Hepatocyte (in vitro differentiated cells): ENCODE measurements around the gene STK32A. TPM values are rescaled to one million over a fixed set of nuclear protein-coding genes. Genes with fewer than 3 reads are reported as not detected.

Experiments used
- DNase-seq: peaks from one replicate; pipeline ENCODE4 v3.0.0-alpha.2; 2016; ENCODE audit warnings: low spot score
- H2AFZ ChIP-seq: fragments of 200-600 bp; sonication (generic); 2 replicates; pipeline ENCODE4 v1.6.0; 2016; ENCODE audit warnings: antibody characterized with exemption, mild to moderate bottlenecking
- H3K27ac ChIP-seq: fragments of 200-600 bp; sonication (generic); 2 replicates; pipeline ENCODE4 v1.5.1; 2016; ENCODE audit warnings: mild to moderate bottlenecking
- H3K27me3 ChIP-seq: fragments of 200-600 bp; sonication (generic); 2 replicates; pipeline ENCODE4 v1.6.1; 2016
- H3K36me3 ChIP-seq: fragments of 200-600 bp; sonication (generic); replicated peaks from 2 replicates; pipeline ENCODE4 v1.5.1; 2016; ENCODE audit warnings: low read depth; ENCODE audit not compliant: insufficient read depth
- H3K4me1 ChIP-seq: fragments of 200-600 bp; sonication (generic); 2 replicates; pipeline ENCODE4 v1.5.1; 2016; ENCODE audit warnings: mild to moderate bottlenecking, moderate library complexity; ENCODE audit not compliant: insufficient read depth
- H3K4me2 ChIP-seq: fragments of 200-600 bp; sonication (generic); 2 replicates; pipeline ENCODE4 v1.6.0; 2016
- H3K4me3 ChIP-seq: fragments of 200-600 bp; sonication (generic); 2 replicates; pipeline ENCODE4 v1.5.1; 2016; ENCODE audit warnings: mild to moderate bottlenecking
- H3K79me2 ChIP-seq: fragments of 200-600 bp; sonication (generic); 2 replicates; pipeline ENCODE4 v1.6.0; 2017; ENCODE audit warnings: mild to moderate bottlenecking
- H3K9me2 ChIP-seq: fragments of 200-600 bp; sonication (generic); replicated peaks from 2 replicates; pipeline ENCODE4 v1.6.0; 2017; ENCODE audit warnings: mild to moderate bottlenecking; ENCODE audit not compliant: insufficient read depth
- H3K9me3 ChIP-seq: fragments of 200-600 bp; sonication (generic); 2 replicates; pipeline ENCODE4 v1.5.1; 2016; ENCODE audit warnings: low read depth, mild to moderate bottlenecking
- H4K20me1 ChIP-seq: fragments of 200-600 bp; sonication (generic); 2 replicates; pipeline ENCODE4 v1.6.0; 2016; ENCODE audit warnings: mild to moderate bottlenecking; ENCODE audit not compliant: insufficient read depth, poor library complexity, severe bottlenecking
- EZH2 ChIP-seq: fragments of 200-600 bp; sonication (generic); IDR thresholded peaks from 2 replicates; pipeline ENCODE4 v1.6.1; 2016; ENCODE audit warnings: antibody characterized with exemption, mild to moderate bottlenecking, borderline replicate concordance
- EZH2phosphoT487 ChIP-seq: fragments of 200-600 bp; sonication (generic); IDR thresholded peaks from one replicate; pipeline ENCODE4 v1.6.1; 2018; ENCODE audit warnings: antibody characterized with exemption, mild to moderate bottlenecking, low read depth, moderate library complexity; ENCODE audit not compliant: unreplicated experiment, severe bottlenecking
- WGBS: methylation state at CpG from one replicate; pipeline ENCODE4 v1.1.6; 2016; ENCODE audit warnings: low lambda C conversion rate; ENCODE audit errors: missing lambda C conversion rate; 5-methylcytosine and 5-hydroxymethylcytosine counted together
- polyA plus RNA-seq: library from polyadenylated mRNA; unstranded; fragments of >200 nt; fragmentation: Nextera tagmentation; extraction: Ambion mirVana; gene quantifications from 2 replicates; pipeline ENCODE4 v1.2.1, GENCODE V29; 2016
- total RNA-seq: library from RNA; depleted of rRNA; stranded (reverse); fragments of >200 nt; gene quantifications from 2 replicates; pipeline ENCODE4 v1.2.3, GENCODE V29; 2014
- TF ChIP-seq, protein P1 (sequence below): fragments of 200-600 bp; sonication (generic); IDR thresholded peaks from 2 replicates; pipeline ENCODE4 v1.5.1; 2016; ENCODE audit warnings: antibody characterized with exemption, mild to moderate bottlenecking; ENCODE audit not compliant: poor library complexity

Gene STK32A
- total and polyA plus RNA-seq, 2 experiments from 2014 or later, result 2.3 to 2.6 TPM

- WGBS, result 56% methylated on average over 2 of the region's 2 CpGs
Observed at GRCh38 chr5:147418613-147419012, 183.8 kb downstream of the STK32A start.

DNA sequence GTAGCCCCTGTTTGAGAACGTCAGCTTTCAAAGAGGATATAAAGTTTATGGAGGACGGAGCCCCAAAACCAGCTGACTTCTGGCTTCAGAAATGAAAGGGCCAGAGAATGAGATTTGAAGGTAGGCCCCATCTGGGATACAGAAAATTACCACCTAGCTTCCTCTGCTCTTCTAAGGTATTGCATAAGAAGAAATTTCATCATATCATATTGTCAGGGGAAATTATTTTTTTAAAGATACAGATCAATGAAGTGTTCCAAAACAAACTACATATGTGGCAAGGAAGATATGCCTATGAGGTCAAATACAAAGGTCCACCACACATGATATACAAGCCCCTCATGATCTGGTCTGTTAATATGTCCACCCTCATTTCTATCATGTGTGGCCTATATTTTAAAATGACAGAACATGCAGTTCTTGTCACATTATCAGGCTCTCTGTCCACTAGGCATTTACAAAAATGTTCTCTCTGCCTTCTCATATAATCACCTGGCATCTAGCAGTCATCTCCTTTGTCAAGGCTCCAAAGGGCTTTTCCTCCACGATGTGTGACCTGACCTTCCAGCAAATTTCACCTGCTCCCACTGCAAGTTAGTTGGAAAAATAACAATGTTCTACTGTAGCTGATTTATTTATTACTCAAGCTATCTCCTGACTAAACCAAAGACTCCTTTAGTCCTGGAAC lies 192.0 kb downstream of the STK32A start:
- no peaks in the 10 kb centered on the region for H3K27me3 ChIP-seq
- DNase-seq, result no peak
- H2AFZ ChIP-seq, result no peak overlapping the region
- no peaks in the 10 kb centered on the region for H3K9me2 ChIP-seq
- WGBS, result 93% methylated on average over 3 of the region's 3 CpGs
- peaks cover 24% of the 10 kb centered on the region for H3K4me1 ChIP-seq
- no peak overlapping the region for H3K27ac ChIP-seq
- H3K4me3 ChIP-seq, result no peak overlapping the region
- H4K20me1 ChIP-seq, result no peaks in the 10 kb centered on the region
- no peaks in the 10 kb centered on the region for H3K9me3 ChIP-seq
- no peaks in the 10 kb centered on the region for H3K36me3 ChIP-seq
- H3K79me2 ChIP-seq, result peaks cover 60% of the 10 kb centered on the region
- TF ChIP-seq, protein P1, sequence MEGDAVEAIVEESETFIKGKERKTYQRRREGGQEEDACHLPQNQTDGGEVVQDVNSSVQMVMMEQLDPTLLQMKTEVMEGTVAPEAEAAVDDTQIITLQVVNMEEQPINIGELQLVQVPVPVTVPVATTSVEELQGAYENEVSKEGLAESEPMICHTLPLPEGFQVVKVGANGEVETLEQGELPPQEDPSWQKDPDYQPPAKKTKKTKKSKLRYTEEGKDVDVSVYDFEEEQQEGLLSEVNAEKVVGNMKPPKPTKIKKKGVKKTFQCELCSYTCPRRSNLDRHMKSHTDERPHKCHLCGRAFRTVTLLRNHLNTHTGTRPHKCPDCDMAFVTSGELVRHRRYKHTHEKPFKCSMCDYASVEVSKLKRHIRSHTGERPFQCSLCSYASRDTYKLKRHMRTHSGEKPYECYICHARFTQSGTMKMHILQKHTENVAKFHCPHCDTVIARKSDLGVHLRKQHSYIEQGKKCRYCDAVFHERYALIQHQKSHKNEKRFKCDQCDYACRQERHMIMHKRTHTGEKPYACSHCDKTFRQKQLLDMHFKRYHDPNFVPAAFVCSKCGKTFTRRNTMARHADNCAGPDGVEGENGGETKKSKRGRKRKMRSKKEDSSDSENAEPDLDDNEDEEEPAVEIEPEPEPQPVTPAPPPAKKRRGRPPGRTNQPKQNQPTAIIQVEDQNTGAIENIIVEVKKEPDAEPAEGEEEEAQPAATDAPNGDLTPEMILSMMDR, result no peak
- no peak for TF ChIP-seq EZH2phosphoT487
- no peak for TF ChIP-seq EZH2
- H3K4me2 ChIP-seq, result no peak overlapping the region

More at GRCh38 chr5:147418613-147419012, 183.8 kb downstream of the STK32A start:
- Histone ChIP-seq H3K4me1 (no peaks in the 10 kb centered on the region), H3K27ac (no peak overlapping the region), H3K4me2 (no peak overlapping the region), H3K79me2 (peaks cover 16% of the 10 kb centered on the region), H3K27me3 (no peaks in the 10 kb centered on the region), H3K36me3 (no peaks in the 10 kb centered on the region), H4K20me1 (no peaks in the 10 kb centered on the region), H3K4me3 (no peak overlapping the region), H2AFZ (no peak overlapping the region), H3K9me2 (no peaks in the 10 kb centered on the region), H3K9me3 (no peaks in the 10 kb centered on the region)
- TF ChIP-seq EZH2, result no peak
- TF ChIP-seq, protein P1, result no peak
- no peak for TF ChIP-seq EZH2phosphoT487
- DNase-seq, result no peak

DNA sequence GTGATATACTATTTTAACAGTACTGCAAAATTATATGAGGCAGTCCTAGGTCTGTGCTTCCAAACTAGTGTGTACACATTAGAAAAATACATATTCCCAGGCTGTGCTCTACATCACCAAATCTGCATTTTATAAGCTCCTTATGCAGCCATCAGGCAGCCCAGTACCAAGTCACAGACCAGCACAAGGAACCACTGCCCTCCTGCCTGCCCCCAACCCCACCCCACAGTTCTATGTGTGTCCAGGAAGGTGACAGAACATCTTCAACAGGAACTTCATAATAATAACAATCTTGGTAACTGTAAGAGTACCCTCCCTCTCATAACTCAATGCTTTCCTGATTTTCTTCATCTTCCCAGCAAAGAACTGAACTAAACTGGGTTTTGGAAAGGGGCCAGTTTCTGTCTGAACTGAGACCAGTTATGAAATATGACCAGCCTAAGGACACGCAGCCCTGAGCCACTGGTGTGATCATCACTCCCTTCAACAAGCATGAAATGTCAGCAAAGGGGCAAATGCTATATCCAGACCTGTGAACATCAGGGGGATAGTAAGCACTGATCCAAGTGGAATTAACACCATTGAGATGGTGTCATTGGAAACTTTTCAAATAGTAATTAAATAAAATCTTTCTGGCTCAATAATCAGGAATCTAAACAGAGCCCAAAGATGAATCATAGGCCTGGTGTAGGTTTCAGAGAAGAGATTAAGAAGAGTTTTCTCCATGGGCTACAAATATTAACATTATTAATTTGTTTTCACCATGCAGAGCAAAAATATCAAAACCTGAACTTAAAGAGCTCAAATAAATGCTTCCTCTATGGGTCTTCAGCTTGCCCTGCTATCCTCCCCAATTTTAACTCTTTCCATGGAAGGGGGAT lies 192.9 kb downstream of the STK32A start:
- no peaks in the 10 kb centered on the region for H3K36me3 ChIP-seq

More for the DNA sequence above, 192.9 kb downstream of the STK32A start:
- Histone ChIP-seq H3K4me2 (no peak overlapping the region), H4K20me1 (no peaks in the 10 kb centered on the region), H3K27ac (peak overlapping the region; percentile 16), H3K9me3 (no peaks in the 10 kb centered on the region), H3K4me3 (no peak overlapping the region), H2AFZ (no peak overlapping the region), H3K9me2 (no peaks in the 10 kb centered on the region), H3K4me1 (peaks cover 34% of the 10 kb centered on the region), H3K27me3 (no peaks in the 10 kb centered on the region), H3K79me2 (peaks cover 60% of the 10 kb centered on the region)
- 82% methylated on average over 1 of the region's 1 CpG for WGBS
- TF ChIP-seq EZH2, result no peak
- TF ChIP-seq, protein P1, result no peak
- TF ChIP-seq EZH2phosphoT487, result no peak
- DNase-seq, result no peak
